IMR-90 (cell line): Measurements from ENCODE around the gene AQP6. TPM values are rescaled to one million over a fixed set of nuclear protein-coding genes. Genes with fewer than 3 reads are reported as not detected.

Experiments used
- ATAC-seq: fragments of 200-7000 bp; cut with Tn5 transposase; 2 replicates; pipeline ENCODE4 v1.9.1; 2020; ENCODE audit warnings: low read depth, mild to moderate bottlenecking, moderate library complexity
- BruUV-seq: library from RNA; stranded (reverse); fragments of 400-500 nt; replicated peaks from 2 replicates; lab custom pipeline; 2021; lab: Mats Ljungman, UMichigan
- CTCF ChIA-PET: fragments of 300-600 bp; formaldehyde crosslinking; extraction: SDS; loops from one replicate; lab custom pipeline; 2021; ENCODE audit warnings: antibody characterized with exemption; lab: Yijun Ruan, JAX
- POLR2A ChIA-PET: fragments of 300-600 bp; sonication (Branson Sonifier 250); formaldehyde crosslinking; loops from one replicate; lab custom pipeline; 2022; ENCODE audit warnings: antibody characterized with exemption; ENCODE audit not compliant: unreplicated experiment; lab: Charles Lee
- DNase-seq: peaks from one replicate; pipeline ENCODE4 v3.0.0; 2013
- H2AFZ ChIP-seq: replicated peaks from 2 replicates; pipeline ENCODE3; 2013; ENCODE audit warnings: low read length, mild to moderate bottlenecking; ENCODE audit not compliant: poor library complexity
- H2AK5ac ChIP-seq: 2 replicates; pipeline ENCODE4 v1.6.1; 2013; ENCODE audit warnings: low read depth, low read length, inconsistent platforms
- H2AK9ac ChIP-seq: replicated peaks from 2 replicates; pipeline ENCODE3; 2013; ENCODE audit warnings: mild to moderate bottlenecking, low read depth, low read length, moderate library complexity; ENCODE audit not compliant: poor library complexity
- H2BK120ac ChIP-seq: 2 replicates; pipeline ENCODE4 v1.6.1; 2013; ENCODE audit warnings: low read depth, low read length, inconsistent platforms
- H2BK15ac ChIP-seq: 3 replicates; pipeline ENCODE4 v1.6.1; 2013; ENCODE audit warnings: low read depth, low read length, inconsistent platforms
- H2BK20ac ChIP-seq: 2 replicates; pipeline ENCODE4 v1.6.1; 2013; ENCODE audit warnings: low read depth, mild to moderate bottlenecking, inconsistent platforms, low read length, moderate library complexity
- H2BK5ac ChIP-seq: 2 replicates; pipeline ENCODE4 v1.6.1; 2013; ENCODE audit warnings: mild to moderate bottlenecking, low read depth, low read length, inconsistent platforms; ENCODE audit not compliant: poor library complexity, severe bottlenecking
- H3K14ac ChIP-seq: replicated peaks from 2 replicates; pipeline ENCODE4 v1.6.1; 2013; ENCODE audit warnings: low read depth, low read length, inconsistent platforms
- H3K18ac ChIP-seq: 2 replicates; pipeline ENCODE4 v1.6.1; 2013; ENCODE audit warnings: low read depth, low read length, control low read depth
- H3K23ac ChIP-seq: 2 replicates; pipeline ENCODE4 v1.6.1; 2013; ENCODE audit warnings: low read depth, low read length, inconsistent platforms
- H3K27ac ChIP-seq: 2 replicates; pipeline ENCODE4 v1.5.1; 2013; ENCODE audit warnings: mild to moderate bottlenecking, control low read depth, low read length; ENCODE audit not compliant: insufficient read depth
- H3K27me3 ChIP-seq: 2 replicates; pipeline ENCODE4 v1.6.1; 2013; ENCODE audit warnings: low read length; ENCODE audit not compliant: control insufficient read depth, insufficient read depth
- H3K36me3 ChIP-seq: 2 replicates; pipeline ENCODE4 v1.6.1; 2013; ENCODE audit warnings: low read length, mixed read lengths; ENCODE audit not compliant: control insufficient read depth, insufficient read depth
- H3K4ac ChIP-seq: 2 replicates; pipeline ENCODE4 v1.6.1; 2013; ENCODE audit warnings: low read depth, low read length, inconsistent platforms
- H3K4me1 ChIP-seq: 2 replicates; pipeline ENCODE4 v1.6.1; 2013; ENCODE audit warnings: low read length, mixed read lengths; ENCODE audit not compliant: control insufficient read depth, insufficient read depth
- H3K4me2 ChIP-seq: 2 replicates; pipeline ENCODE4 v1.6.1; 2013; ENCODE audit warnings: low read depth, mild to moderate bottlenecking, control low read depth, low read length, moderate library complexity
- H3K4me3 ChIP-seq: 2 replicates; pipeline ENCODE4 v1.5.1; 2013; ENCODE audit warnings: low read depth, mild to moderate bottlenecking, control low read depth, low read length, moderate library complexity; ENCODE audit not compliant: insufficient read depth
- H3K56ac ChIP-seq: 2 replicates; pipeline ENCODE4 v1.6.1; 2013; ENCODE audit warnings: low read length, inconsistent platforms; ENCODE audit not compliant: insufficient read depth; ENCODE audit errors: extremely low read depth
- H3K79me1 ChIP-seq, 2 experiments: 2 replicates each; pipeline ENCODE4 v1.6.1; 2013; ENCODE audit warnings: low read length in 2 of 2, inconsistent platforms in 1 of 2, low read depth in 1 of 2
- H3K9ac ChIP-seq: 2 replicates; pipeline ENCODE4 v1.6.1; 2013; ENCODE audit warnings: low read depth, low read length, control low read depth
- H3K9me1 ChIP-seq: 2 replicates; pipeline ENCODE4 v1.6.1; 2013; ENCODE audit warnings: low read length, inconsistent platforms; ENCODE audit not compliant: insufficient read depth
- H3K9me3 ChIP-seq: 2 replicates; pipeline ENCODE4 v1.6.1; 2013; ENCODE audit warnings: low read length; ENCODE audit not compliant: control insufficient read depth, insufficient read depth
- H4K20me1 ChIP-seq: 2 replicates; pipeline ENCODE4 v1.6.1; 2013; ENCODE audit warnings: low read length, inconsistent platforms; ENCODE audit not compliant: insufficient read depth
- H4K5ac ChIP-seq: 2 replicates; pipeline ENCODE4 v1.6.1; 2013; ENCODE audit warnings: mild to moderate bottlenecking, low read depth, low read length, control low read depth
- H4K8ac ChIP-seq, 2 experiments: 2 replicates each; pipeline ENCODE4 v1.6.1; 2013; ENCODE audit warnings: low read depth in 2 of 2, low read length in 2 of 2, control low read depth in 1 of 2, inconsistent platforms in 1 of 2
- H4K91ac ChIP-seq: 2 replicates; pipeline ENCODE4 v1.6.1; 2013; ENCODE audit warnings: low read depth, low read length, inconsistent platforms; ENCODE audit not compliant: insufficient read depth
- CEBPB ChIP-seq: IDR thresholded peaks from 2 replicates; pipeline ENCODE4 v1.6.1; 2012; ENCODE audit warnings: low read depth, low read length, improper control_type of control experiment
- SMC3 ChIP-seq: fragments of 150-350 bp; IDR thresholded peaks from 2 replicates; pipeline ENCODE4 v1.6.1; 2016; ENCODE audit warnings: low read depth, mild to moderate bottlenecking, antibody characterized with exemption, low read length, moderate library complexity
- whole genome bisulfite sequencing, 2 experiments: methylation state at CpG; one replicate each; pipeline versions ENCODE4 v1.1.5 to v1.1.7; 2013; ENCODE audit warnings: missing lambda C conversion rate in 2 of 2; ENCODE audit not compliant: insufficient read length in 1 of 2; ENCODE audit errors: extremely low coverage in 2 of 2; 5-methylcytosine and 5-hydroxymethylcytosine counted together
- dilution Hi-C: fragments of 300-500 bp; cut with HindIII; formaldehyde crosslinking; loops from one replicate; pipeline ENCODE4 v1.14.3; 2018; ENCODE audit warnings: low sequenced_read_pairs; ENCODE audit not compliant: unreplicated experiment
- in situ Hi-C: fragments of 300-500 bp; cut with MboI; formaldehyde crosslinking; loops from 3 replicates; pipeline ENCODE4 v1.14.3; 2019; ENCODE audit warnings: low sequenced_read_pairs, inconsistent platforms, mixed read lengths
- intact Hi-C: fragments of 100-400 bp; cut with micrococcal nuclease; formaldehyde crosslinking; loops from 2 replicates; pipeline ENCODE4 v1.10.0; 2022
- polyA plus RNA-seq, 3 experiments: library from polyadenylated mRNA; depleted of rRNA; stranded (reverse); fragments of >200 nt; gene quantifications; 2 replicates each; pipeline ENCODE4 v1.2.3, GENCODE V29; 2012; ENCODE audit warnings: low replicate concordance in 1 of 3
- total RNA-seq: library from RNA; depleted of rRNA; stranded (reverse); fragments of >200 nt; gene quantifications from 2 replicates; pipeline ENCODE4 v1.2.3, GENCODE V29; 2012

The AQP6 gene
- total and polyA plus RNA-seq, 2 of the 4 experiments (the other 2 are of a cell fraction), result not detected

- Histone ChIP-seq H3K23ac (no peak overlapping the region), H3K4me3 (no peak overlapping the region), H2BK120ac (peak overlapping the region; percentile 28; the same call in 1 of the 2 replicates), H2BK20ac (peak overlapping the region; percentile 13; the same call in 1 of the 2 replicates), H3K4me2 (no peak overlapping the region), H3K9me1 (peaks cover 18% of the 10 kb centered on the region), H3K9ac (no peak overlapping the region), H3K9me3 (no peaks in the 10 kb centered on the region), H2AFZ (no peak overlapping the region), H4K5ac (no peak overlapping the region), H2AK9ac (no peak overlapping the region), H3K18ac (no peak overlapping the region; the same call in 1 of the 2 replicates), H3K14ac (peak overlapping the region; percentile 64; the same call in 1 of the 2 replicates), H3K36me3 (no peaks in the 10 kb centered on the region), H2BK5ac (no peak overlapping the region), H2AK5ac (peak overlapping the region; percentile 48; the same call in 1 of the 2 replicates), H2BK15ac (peak overlapping the region; percentile 8; the same call in 1 of the 3 replicates), H3K27ac (no peak overlapping the region; the same call in 1 of the 2 replicates), H3K56ac (no peak overlapping the region), H4K91ac (no peak overlapping the region), H3K79me1 (peaks cover 3 to 19% of the 10 kb centered on the region in 2 experiments; a peak in 3 of 4 replicates), H3K4me1 (peaks cover 16% of the 10 kb centered on the region), H4K8ac (no peak overlapping the region), H4K20me1 (no peaks in the 10 kb centered on the region), H3K27me3 (no peaks in the 10 kb centered on the region), H3K4ac (peak overlapping the region; percentile 19; the same call in 1 of the 2 replicates)
- POLR2A ChIA-PET, result no interaction called here
- 100% methylated on average over 1 of the region's 7 CpGs; no CpG with 5 or more reads in 1 of the 2 experiments for WGBS, 2 experiments
- dilution Hi-C loops (no loop called here), intact Hi-C loops (no loop called here), in situ Hi-C loops (no loop called here)
- BruUV-seq, result no TSS peak
- ATAC-seq, result no peak
- CTCF ChIA-PET, result interaction anchor here (0.6 to 3.1 kb wide), 4 partner anchors 15 to 88 kb away, joined by 3 to 11 read pairs (median 6); no protein-coding TSS in a partner anchor
- peak; percentile 92 for TF ChIP-seq CEBPB
- no peak for TF ChIP-seq SMC3
- DNase-seq, result peak; percentile 46
These were observed 9.7 kb downstream of the AQP6 start for GRCh38 chr12:49982246-49983087.
